ENCODE results near the gene MX1.

DNA sequence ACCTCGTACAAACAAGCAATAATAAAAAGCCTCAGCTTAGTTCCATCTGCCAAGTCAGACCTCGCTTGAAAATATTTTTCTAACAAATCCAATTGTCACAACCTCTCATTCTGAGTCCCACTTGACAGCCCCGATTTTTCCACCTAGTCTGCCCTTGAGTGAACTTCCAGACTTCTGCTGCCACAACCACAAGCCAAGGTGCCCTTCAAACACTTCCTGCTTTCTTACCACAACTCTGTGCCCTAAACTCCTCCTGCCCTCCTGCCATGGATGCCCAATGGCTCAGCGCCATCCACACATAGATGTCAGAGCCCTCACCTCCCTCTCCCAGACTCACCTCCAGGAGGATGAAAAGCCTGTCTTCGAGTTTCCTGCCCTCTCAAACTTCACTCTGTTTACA lies 78.0 kb downstream of the MX1 start:
- TF ChIP-seq POLR2AphosphoS5 (IDR thresholded peaks at IDR 0.05; ENCODE audit: low read depth, low read length) (no peak), POLR2A (IDR thresholded peaks at IDR 0.05; ENCODE audit: borderline replicate concordance, extremely low read depth, insufficient read depth, insufficient read length) (no peak), EZH2phosphoT487 (IDR thresholded peaks at IDR 0.05; ENCODE audit: borderline replicate concordance) (no peak), ZFX (IDR thresholded peaks at IDR 0.05) (no peak), EZH2 (IDR thresholded peaks at IDR 0.05) (no peak), JUND (IDR thresholded peaks at IDR 0.05) (no peak), CEBPB (IDR thresholded peaks at IDR 0.05; ENCODE audit: low read depth) (no peak), SIN3A (IDR thresholded peaks at IDR 0.05; ENCODE audit: low read depth) (no peak), TCF7L2 (IDR thresholded peaks at IDR 0.05; ENCODE audit: borderline replicate concordance, extremely low read depth, insufficient read depth, insufficient read length) (no peak), REST (IDR thresholded peaks at IDR 0.05; ENCODE audit: low read depth) (no peak), ZNF274 (IDR thresholded peaks at IDR 0.05; ENCODE audit: low read depth, low read length) (no peak), ZBTB33 (IDR thresholded peaks at IDR 0.05; ENCODE audit: extremely low read depth, insufficient replicate concordance, low read length) (no peak), SP1 (IDR thresholded peaks at IDR 0.05; ENCODE audit: low read depth) (no peak)
- TF ChIP-seq, protein P1, sequence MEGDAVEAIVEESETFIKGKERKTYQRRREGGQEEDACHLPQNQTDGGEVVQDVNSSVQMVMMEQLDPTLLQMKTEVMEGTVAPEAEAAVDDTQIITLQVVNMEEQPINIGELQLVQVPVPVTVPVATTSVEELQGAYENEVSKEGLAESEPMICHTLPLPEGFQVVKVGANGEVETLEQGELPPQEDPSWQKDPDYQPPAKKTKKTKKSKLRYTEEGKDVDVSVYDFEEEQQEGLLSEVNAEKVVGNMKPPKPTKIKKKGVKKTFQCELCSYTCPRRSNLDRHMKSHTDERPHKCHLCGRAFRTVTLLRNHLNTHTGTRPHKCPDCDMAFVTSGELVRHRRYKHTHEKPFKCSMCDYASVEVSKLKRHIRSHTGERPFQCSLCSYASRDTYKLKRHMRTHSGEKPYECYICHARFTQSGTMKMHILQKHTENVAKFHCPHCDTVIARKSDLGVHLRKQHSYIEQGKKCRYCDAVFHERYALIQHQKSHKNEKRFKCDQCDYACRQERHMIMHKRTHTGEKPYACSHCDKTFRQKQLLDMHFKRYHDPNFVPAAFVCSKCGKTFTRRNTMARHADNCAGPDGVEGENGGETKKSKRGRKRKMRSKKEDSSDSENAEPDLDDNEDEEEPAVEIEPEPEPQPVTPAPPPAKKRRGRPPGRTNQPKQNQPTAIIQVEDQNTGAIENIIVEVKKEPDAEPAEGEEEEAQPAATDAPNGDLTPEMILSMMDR (IDR thresholded peaks at IDR 0.05 in 2 of 3, conservative IDR thresholded peaks at IDR 0.05 in 1 of 3; ENCODE audit: borderline replicate concordance in 1 of 3, insufficient read depth in 1 of 3, low read depth in 2 of 3, low read length in 2 of 3) = no peak
